Measurements from ENCODE around the gene TMEM97.

The TMEM97 gene

DNA sequence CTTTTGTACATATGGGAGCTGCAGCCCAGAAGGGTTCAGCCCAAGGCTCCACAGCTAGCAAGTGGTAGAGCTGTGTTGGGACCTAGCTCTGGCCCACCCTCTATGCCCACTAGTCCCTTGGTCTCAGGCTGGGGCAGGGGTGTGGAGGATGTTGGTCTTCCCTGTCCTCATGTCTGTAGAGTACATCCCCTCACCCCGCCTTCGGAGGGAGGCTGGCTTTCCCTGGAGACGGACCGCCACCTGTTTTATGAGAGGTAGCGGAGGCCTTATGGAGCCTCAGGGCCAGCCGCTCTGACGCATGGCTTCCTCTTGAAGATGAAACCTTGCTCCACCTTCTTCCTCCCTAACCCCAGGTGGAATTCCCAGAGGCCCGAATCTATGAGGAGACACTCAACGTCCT lies 25.0 kb downstream of the TMEM97 start:
- TF ChIP-seq, protein P1, sequence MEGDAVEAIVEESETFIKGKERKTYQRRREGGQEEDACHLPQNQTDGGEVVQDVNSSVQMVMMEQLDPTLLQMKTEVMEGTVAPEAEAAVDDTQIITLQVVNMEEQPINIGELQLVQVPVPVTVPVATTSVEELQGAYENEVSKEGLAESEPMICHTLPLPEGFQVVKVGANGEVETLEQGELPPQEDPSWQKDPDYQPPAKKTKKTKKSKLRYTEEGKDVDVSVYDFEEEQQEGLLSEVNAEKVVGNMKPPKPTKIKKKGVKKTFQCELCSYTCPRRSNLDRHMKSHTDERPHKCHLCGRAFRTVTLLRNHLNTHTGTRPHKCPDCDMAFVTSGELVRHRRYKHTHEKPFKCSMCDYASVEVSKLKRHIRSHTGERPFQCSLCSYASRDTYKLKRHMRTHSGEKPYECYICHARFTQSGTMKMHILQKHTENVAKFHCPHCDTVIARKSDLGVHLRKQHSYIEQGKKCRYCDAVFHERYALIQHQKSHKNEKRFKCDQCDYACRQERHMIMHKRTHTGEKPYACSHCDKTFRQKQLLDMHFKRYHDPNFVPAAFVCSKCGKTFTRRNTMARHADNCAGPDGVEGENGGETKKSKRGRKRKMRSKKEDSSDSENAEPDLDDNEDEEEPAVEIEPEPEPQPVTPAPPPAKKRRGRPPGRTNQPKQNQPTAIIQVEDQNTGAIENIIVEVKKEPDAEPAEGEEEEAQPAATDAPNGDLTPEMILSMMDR (conservative IDR thresholded peaks at IDR 0.05; ENCODE audit: control insufficient read depth, insufficient read depth, low read depth, low read length): no peak

DNA sequence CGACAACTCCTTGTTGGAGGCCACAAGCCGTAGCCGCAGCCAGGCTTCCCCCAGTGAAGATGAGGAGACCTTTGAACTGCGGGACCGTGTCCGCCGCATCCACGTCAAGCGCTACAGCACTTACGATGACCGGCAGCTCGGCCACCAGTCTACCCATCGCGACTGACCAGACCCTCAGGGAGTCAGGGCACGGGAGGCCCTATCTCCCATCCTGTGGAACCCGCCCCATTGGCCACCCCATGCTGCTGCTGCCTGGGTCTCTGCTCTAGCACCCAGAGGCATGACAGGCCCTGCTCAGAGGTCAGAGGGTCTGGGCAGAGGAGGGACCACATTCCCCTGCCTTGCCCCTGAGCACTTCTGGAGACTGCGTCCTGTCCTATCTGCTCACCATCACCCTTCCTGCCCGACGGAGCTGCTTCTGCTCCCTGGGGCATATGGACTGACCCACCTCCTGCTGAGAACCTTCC lies 25.5 kb downstream of the TMEM97 start:
- TF ChIP-seq, protein P1 (conservative IDR thresholded peaks at IDR 0.05; ENCODE audit: control insufficient read depth, insufficient read depth, low read depth, low read length): no peak
- no peak overlapping the region for H3K4me3 ChIP-seq (ENCODE audit: control insufficient read depth, low read depth, low read length)
- no peak for DNase-seq (ENCODE audit: low read depth)

More for the DNA sequence above, 25.0 kb downstream of the TMEM97 start:
- no peak for DNase-seq (ENCODE audit: low read depth)
- no peak overlapping the region for H3K4me3 ChIP-seq (ENCODE audit: control insufficient read depth, low read depth, low read length)

DNA sequence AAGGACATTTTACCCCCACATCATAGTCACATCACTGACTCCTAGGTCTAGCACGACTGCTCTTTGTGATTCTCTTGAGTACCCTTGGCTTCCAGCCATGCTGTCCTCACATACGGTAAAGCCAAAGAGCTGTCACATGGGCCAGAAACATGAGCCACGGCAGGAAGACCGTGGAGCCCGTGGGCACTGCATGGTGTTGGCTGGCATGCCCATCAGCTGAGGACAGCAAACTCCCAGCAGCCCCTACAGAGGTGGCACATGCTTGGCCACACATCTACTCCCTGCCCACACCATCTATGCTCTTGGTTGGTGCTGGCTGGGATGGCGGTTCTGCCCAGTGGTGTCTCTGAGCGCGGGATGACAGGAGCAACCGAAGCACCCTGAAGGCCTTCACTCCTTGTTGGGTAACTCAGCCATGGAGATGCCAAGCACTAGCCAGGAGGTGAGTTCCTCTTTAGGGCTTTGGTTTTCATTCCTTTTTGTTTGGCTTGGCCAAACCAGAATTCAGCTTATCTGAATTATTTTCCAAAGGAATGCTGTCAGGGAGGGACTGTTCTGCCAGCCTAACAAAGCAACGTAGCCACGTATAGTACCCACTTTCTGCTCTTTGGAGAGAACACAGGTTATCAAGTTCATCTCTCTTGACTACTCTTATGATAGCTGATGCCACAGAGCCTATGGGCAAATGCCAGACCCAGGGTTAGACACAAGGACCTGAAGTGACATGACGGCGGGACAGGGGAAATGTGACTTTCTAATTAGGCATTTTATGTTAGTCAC lies 26.6 kb downstream of the TMEM97 start:
- no peak overlapping the region for H3K4me3 ChIP-seq (ENCODE audit: control insufficient read depth, low read depth, low read length)
- TF ChIP-seq, protein P1 (conservative IDR thresholded peaks at IDR 0.05; ENCODE audit: control insufficient read depth, insufficient read depth, low read depth, low read length): no peak
- DNase-seq (ENCODE audit: low read depth): no peak

DNA sequence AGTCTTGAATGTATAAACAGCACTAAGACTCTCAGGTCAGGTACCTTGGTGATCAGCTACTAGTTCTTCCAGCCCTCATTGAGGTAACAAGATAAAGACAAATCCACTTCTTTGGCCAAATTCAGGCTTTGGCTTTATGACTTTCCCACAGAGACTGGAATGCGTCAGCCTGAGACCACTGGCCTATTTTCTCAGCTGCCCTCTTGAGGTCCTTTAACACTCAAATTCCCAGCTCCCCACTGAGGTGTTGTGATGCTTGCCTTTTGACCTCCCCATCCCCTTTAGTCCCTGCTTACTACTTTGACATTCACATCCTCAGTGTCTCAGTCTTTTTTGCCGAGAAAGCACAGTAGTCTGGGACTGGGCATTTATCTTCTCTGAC lies 27.2 kb downstream of the TMEM97 start:
- H3K4me3 ChIP-seq (ENCODE audit: control insufficient read depth, low read depth, low read length): no peak overlapping the region
- TF ChIP-seq, protein P1 (conservative IDR thresholded peaks at IDR 0.05; ENCODE audit: control insufficient read depth, insufficient read depth, low read depth, low read length): no peak
- no peak for DNase-seq (ENCODE audit: low read depth)

DNA sequence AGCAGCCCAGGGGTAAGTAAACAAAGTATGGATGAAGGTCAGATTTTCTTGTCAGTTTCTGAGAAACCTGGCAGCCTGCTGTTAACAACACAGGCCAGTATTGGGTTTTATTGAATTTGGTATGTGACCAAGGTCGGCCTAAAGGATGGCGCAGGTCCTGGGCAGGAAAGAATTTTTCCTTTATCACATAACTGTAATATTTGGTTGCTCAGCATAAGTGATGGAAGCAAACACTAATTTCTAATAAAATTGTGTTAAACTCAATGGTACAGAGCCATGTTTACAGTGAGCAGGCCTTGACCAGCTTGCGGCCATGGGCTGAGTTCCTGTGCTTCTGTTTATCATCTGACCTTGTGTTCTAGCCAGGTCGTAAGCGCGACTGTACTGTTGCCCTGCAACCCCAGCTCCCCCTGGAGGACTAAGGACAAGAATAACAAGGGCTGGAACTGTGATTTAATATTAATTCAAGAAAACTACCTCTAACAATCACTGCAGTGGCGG lies 27.8 kb downstream of the TMEM97 start:
- TF ChIP-seq, protein P1 (conservative IDR thresholded peaks at IDR 0.05; ENCODE audit: control insufficient read depth, insufficient read depth, low read depth, low read length): peak; percentile 54

DNA sequence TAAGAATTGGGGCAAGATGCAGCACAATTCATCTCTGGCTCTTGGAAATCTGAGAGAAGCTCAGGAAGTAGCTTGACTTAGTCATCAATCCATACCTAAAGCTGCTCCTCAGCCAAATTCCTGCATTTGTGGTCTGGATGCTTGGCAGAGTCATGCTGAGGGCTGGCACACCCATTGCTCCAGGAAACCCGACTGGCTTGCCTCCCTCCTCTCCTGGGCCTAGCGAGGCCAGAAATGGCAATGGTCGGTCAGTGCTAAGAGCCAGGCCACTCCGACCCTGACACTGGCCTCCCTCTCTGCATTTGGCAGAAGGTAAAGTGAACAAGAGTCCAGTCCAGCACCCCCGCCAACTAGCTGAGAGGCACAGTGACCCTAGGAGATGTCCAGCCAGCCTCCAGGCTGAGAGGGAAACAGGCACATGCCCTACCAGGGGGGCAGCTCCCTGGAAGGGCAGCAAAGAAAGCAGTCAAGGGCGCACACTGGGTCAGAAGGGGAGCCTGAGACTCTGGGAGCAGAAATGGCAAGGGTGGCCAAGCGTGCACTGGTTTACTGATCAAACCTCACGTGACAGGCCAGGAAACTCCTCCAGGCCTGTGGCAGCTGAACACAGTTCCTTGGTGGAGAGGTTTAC lies 28.4 kb downstream of the TMEM97 start:
- H3K4me3 ChIP-seq (ENCODE audit: control insufficient read depth, low read depth, low read length): no peak overlapping the region
- TF ChIP-seq, protein P1 (conservative IDR thresholded peaks at IDR 0.05; ENCODE audit: control insufficient read depth, insufficient read depth, low read depth, low read length): no peak
- DNase-seq (ENCODE audit: low read depth): peak; percentile 89

More for the DNA sequence above, 27.8 kb downstream of the TMEM97 start:
- no peak overlapping the region for H3K4me3 ChIP-seq (ENCODE audit: control insufficient read depth, low read depth, low read length)
- DNase-seq (ENCODE audit: low read depth): no peak

All from fibroblast of mammary gland (primary cell).